Measurements from ENCODE around the gene TYMS.

The TYMS gene

DNA sequence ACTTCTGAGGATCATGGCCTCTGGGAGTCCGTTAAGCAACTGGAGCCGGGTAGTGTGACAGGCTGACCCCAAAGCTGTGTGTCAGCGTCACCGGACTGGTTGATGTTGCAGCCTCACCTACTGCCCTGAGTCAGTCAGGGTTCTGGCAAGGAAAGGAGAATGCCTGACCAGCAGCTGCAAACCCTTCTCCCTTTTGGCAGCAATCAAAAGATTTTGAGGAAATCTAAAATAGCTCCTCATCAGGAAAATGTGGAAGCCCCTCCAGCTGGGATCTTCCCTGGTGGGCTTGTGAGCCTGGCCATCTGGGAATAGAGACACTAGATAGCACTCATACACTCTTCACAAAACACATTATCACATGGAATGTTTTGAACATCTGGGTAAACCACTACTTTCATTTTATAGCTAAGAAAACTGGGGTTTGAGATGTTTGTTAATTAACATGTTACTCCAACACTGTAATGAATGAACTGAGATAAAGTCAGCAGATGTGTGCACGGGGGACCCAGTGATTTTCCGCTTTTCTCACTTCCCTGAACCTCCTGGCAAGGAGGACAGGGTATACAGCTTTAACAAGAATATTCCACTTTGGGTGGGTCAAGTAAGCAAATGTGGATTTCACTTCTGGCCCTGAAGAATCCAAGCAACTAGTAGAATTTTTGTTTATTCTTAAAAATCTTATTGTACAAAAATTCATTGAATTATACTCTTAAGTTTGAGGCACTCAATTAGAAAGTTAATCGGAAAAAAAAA is 36.0 kb upstream of the TYMS start:
- H3K4me1 ChIP-seq (ENCODE audit: control insufficient read depth, insufficient read depth, low read length) = no peaks in the 10 kb centered on the region
- no peaks in the 10 kb centered on the region for H3K9me3 ChIP-seq (ENCODE audit: control insufficient read depth in 2 of 2, low read length in 2 of 2)
- H3K4me3 ChIP-seq (ENCODE audit: low read length in 2 of 2) = no peak overlapping the region
- H3K27ac ChIP-seq (ENCODE audit: low read length) = no peak overlapping the region
- no peaks in the 10 kb centered on the region for H3K36me3 ChIP-seq (ENCODE audit: control insufficient read depth in 2 of 2, insufficient read depth in 2 of 2, low read length in 2 of 2)
- no peaks in the 10 kb centered on the region for H3K27me3 ChIP-seq (ENCODE audit: control insufficient read depth in 1 of 2, insufficient read depth in 2 of 2, low read length in 2 of 2)
- H3K9ac ChIP-seq (ENCODE audit: low read length in 2 of 2) = no peak overlapping the region

DNA sequence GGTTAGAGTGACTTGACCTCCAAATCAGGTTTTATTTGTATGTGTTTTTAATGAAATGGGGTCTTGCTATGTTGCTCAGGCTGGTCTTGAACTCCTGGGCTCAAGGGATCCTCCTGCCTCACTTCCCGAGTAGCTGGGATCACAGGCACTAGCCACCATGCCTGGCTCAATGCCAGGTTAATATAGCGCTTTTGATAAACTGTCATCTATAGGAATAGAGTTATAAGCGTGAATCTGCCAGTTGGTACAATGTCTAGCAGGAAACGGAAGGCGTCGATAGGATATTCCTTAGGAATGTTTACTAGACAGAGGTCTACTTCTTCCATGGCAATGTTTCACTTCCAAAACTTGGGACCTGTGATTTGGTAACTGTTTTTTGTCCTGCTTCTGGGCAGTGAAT is 35.2 kb upstream of the TYMS start:
- Histone ChIP-seq H3K27ac (ENCODE audit: low read length) (no peak overlapping the region), H3K27me3 (ENCODE audit: control insufficient read depth in 1 of 2, insufficient read depth in 2 of 2, low read length in 2 of 2) (no peaks in the 10 kb centered on the region), H3K4me3 (ENCODE audit: low read length in 2 of 2) (no peak overlapping the region), H3K9ac (ENCODE audit: low read length in 2 of 2) (no peak overlapping the region), H3K4me1 (ENCODE audit: control insufficient read depth, insufficient read depth, low read length) (no peaks in the 10 kb centered on the region), H3K9me3 (ENCODE audit: control insufficient read depth in 2 of 2, low read length in 2 of 2) (no peaks in the 10 kb centered on the region), H3K36me3 (ENCODE audit: control insufficient read depth in 2 of 2, insufficient read depth in 2 of 2, low read length in 2 of 2) (no peaks in the 10 kb centered on the region)

DNA sequence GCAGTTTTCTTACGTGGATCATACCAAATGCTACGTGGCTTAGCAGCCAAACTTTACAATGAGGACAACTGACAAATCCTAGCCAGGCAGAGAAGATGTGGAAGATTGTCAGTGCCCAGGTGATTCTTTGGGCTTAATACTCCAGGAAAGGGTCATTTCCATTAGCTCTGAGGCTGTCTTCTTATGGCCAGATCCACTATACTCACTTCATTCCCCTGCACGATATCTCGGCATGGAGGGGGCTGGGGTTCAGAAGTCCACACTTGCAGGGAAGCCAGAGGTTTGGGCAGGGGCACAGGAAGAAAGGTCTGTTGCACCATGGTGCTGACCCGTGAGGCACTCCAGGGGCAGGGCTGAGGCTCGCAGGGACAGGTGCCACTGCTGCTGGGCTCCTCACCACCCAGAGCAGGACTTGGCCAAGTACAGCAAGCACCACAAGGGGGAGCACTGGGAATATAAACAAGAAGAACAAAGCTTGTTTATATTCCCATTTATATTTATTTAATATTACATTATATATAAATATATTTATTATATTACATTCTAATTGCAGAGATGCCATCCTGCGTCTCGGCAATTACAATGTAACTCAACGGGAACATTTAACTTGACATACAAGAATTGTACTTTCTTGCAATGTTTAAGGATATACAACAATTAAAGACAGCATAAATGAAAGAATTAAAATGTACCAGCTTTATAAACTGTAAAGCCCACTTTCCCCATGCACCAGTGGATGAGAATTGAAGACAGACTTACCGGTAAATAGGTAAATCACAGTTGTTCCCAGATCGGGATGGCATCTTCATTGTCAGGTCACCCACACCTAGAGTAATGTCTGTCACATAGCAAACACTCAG is 33.5 kb upstream of the TYMS start:
- H3K4me3 ChIP-seq (ENCODE audit: low read length in 2 of 2) = no peak overlapping the region
- H3K36me3 ChIP-seq (ENCODE audit: control insufficient read depth in 2 of 2, insufficient read depth in 2 of 2, low read length in 2 of 2) = no peaks in the 10 kb centered on the region
- no peak overlapping the region for H3K9ac ChIP-seq (ENCODE audit: low read length in 2 of 2)
- H3K27ac ChIP-seq (ENCODE audit: low read length) = no peak overlapping the region
- H3K4me1 ChIP-seq (ENCODE audit: control insufficient read depth, insufficient read depth, low read length) = no peaks in the 10 kb centered on the region
- no peaks in the 10 kb centered on the region for H3K9me3 ChIP-seq (ENCODE audit: control insufficient read depth in 2 of 2, low read length in 2 of 2)
- no peaks in the 10 kb centered on the region for H3K27me3 ChIP-seq (ENCODE audit: control insufficient read depth in 1 of 2, insufficient read depth in 2 of 2, low read length in 2 of 2)

DNA sequence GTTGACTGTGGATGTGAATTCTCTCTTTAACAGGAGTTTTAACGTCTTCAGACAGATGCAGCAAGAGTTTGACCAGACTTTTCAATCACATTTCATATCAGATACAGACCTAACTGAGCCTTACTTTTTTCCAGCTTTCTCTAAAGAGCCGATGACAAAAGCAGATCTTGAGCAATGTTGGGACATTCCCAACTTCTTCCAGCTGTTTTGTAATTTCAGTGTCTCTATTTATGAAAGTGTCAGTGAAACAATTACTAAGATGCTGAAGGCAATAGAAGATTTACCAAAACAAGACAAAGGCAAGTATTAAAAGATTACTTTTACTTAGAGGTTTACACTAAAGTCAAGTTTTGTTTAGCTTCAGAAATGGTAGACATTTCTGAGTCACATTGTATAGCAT is 30.2 kb upstream of the TYMS start:
- Histone ChIP-seq H3K9me3 (ENCODE audit: control insufficient read depth in 2 of 2, low read length in 2 of 2) (no peaks in the 10 kb centered on the region), H3K27ac (ENCODE audit: low read length) (no peak overlapping the region), H3K9ac (ENCODE audit: low read length in 2 of 2) (no peak overlapping the region), H3K4me3 (ENCODE audit: low read length in 2 of 2) (no peak overlapping the region), H3K27me3 (ENCODE audit: control insufficient read depth in 1 of 2, insufficient read depth in 2 of 2, low read length in 2 of 2) (no peaks in the 10 kb centered on the region), H3K36me3 (ENCODE audit: control insufficient read depth in 2 of 2, insufficient read depth in 2 of 2, low read length in 2 of 2) (no peaks in the 10 kb centered on the region), H3K4me1 (ENCODE audit: control insufficient read depth, insufficient read depth, low read length) (no peaks in the 10 kb centered on the region)

DNA sequence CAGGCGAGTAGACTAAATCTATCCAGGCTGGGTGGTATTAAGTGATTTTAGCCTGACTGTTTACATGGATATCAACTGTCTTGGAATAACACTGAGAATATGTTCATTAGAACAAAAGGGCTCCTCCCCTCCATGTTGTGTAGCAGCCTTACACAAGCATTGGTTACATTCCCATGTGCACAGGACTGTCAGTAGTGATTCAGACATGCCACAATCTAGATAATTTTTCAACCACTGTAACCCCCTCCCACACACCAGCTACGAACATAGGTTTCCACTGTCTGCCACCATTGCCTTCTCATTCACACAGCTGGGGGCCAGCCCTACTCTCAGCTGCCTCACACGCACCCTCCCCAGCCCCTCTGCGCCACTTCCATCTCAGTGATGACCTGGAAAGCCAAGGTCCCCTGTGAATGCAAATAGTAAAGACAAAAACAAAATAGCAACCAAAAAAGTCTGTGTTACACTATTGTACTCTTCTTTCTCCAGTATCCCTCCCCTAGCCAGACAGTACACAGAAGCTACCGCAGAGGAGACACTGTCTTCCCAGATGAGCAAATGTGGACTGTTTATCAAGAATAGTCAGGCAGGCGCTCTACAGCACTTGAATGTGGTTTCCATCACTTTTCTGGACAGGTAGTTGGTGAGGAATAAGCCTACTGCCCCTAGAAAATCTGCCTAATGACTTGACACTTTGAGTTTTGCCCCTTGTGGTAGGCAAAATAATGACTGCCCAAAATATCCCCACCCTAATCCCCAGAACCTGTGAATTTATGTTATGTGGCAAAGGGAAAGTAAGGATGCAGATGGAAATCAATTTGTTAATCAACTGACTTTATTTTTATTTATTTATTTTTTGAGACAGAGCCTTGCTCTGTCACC is 27.9 kb upstream of the TYMS start:
- no peaks in the 10 kb centered on the region for H3K36me3 ChIP-seq (ENCODE audit: control insufficient read depth in 2 of 2, insufficient read depth in 2 of 2, low read length in 2 of 2)
- no peak overlapping the region for H3K4me3 ChIP-seq (ENCODE audit: low read length in 2 of 2)
- H3K27ac ChIP-seq (ENCODE audit: low read length) = no peak overlapping the region

DNA sequence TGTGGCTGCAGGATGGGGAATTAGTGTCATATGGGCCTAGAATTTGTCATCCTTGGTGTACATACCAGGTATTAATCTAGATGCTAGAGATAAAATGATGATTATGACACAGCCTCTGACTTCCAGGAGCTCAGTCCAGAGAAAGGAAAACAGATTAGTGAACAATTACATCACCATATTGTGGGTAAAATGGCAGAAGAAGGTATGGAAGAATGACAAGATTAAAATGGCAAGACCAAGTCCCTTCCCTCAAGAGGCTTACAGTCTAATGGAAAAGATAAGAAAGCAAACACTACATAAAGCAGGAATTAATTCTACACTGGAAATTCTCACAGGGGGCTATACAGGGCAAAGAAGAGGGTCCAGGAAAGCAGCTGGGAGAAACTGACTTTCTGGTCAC is 25.9 kb upstream of the TYMS start:
- H3K27ac ChIP-seq (ENCODE audit: low read length) = no peak overlapping the region

More for the DNA sequence above, 27.9 kb upstream of the TYMS start:
- no peaks in the 10 kb centered on the region for H3K4me1 ChIP-seq (ENCODE audit: control insufficient read depth, insufficient read depth, low read length)
- H3K9ac ChIP-seq (ENCODE audit: low read length in 2 of 2) = no peak overlapping the region
- H3K9me3 ChIP-seq (ENCODE audit: control insufficient read depth in 2 of 2, low read length in 2 of 2) = no peaks in the 10 kb centered on the region
- no peaks in the 10 kb centered on the region for H3K27me3 ChIP-seq (ENCODE audit: control insufficient read depth in 1 of 2, insufficient read depth in 2 of 2, low read length in 2 of 2)

DNA sequence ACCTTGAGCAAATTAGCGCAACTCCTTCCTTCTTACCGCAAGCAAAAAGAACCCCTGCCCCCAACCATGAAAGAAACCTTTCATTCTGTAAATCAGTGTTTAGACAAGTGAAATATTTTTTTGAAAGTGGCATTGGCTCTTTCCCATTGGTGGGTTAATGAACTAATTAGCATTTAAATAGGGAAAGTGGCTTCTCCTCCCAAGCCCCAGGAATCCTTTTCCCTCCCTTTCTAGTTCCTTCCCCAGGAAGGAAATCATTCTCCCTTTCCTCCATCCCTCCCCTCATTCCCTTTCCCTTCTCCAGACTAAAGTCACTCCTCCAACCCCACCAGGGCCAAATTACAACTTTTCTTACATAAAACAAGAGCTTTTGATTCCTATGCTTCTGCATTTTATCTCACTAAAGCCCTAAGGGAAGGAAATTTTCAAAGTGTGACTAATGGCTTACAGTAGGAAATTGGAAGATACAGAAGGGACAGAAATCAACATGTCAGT is 22.9 kb upstream of the TYMS start:
- Histone ChIP-seq H3K9me3 (ENCODE audit: control insufficient read depth in 2 of 2, low read length in 2 of 2) (no peaks in the 10 kb centered on the region), H3K27ac (ENCODE audit: low read length) (no peak overlapping the region), H3K36me3 (ENCODE audit: control insufficient read depth in 2 of 2, insufficient read depth in 2 of 2, low read length in 2 of 2) (no peaks in the 10 kb centered on the region), H3K4me3 (ENCODE audit: low read length in 2 of 2) (no peak overlapping the region), H3K27me3 (ENCODE audit: control insufficient read depth in 1 of 2, insufficient read depth in 2 of 2, low read length in 2 of 2) (no peaks in the 10 kb centered on the region), H3K9ac (ENCODE audit: low read length in 2 of 2) (no peak overlapping the region), H3K4me1 (ENCODE audit: control insufficient read depth, insufficient read depth, low read length) (no peaks in the 10 kb centered on the region)

More for the DNA sequence above, 25.9 kb upstream of the TYMS start:
- no peaks in the 10 kb centered on the region for H3K36me3 ChIP-seq (ENCODE audit: control insufficient read depth in 2 of 2, insufficient read depth in 2 of 2, low read length in 2 of 2)
- no peaks in the 10 kb centered on the region for H3K27me3 ChIP-seq (ENCODE audit: control insufficient read depth in 1 of 2, insufficient read depth in 2 of 2, low read length in 2 of 2)
- H3K9ac ChIP-seq (ENCODE audit: low read length in 2 of 2) = no peak overlapping the region
- no peaks in the 10 kb centered on the region for H3K4me1 ChIP-seq (ENCODE audit: control insufficient read depth, insufficient read depth, low read length)
- H3K4me3 ChIP-seq (ENCODE audit: low read length in 2 of 2) = no peak overlapping the region
- H3K9me3 ChIP-seq (ENCODE audit: control insufficient read depth in 2 of 2, low read length in 2 of 2) = no peaks in the 10 kb centered on the region

DNA sequence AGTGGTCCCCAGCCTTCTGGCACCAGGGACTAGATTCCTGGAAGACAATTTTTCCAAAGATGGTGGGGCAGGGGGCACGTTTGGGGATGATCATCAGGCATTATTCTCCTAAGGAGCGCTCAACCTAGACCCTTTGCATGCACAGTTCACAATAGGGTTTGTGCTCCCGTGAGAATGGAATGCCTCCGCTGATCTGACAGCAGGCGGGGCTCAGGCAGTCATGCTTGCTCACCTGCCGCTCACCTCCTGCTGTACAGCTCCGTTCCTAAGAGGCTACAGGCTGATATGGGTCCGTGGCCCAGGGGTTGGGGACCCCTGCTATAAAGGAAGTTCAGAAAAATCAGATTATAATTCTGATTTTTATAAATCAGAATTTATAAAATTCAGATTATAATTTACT is 22.3 kb upstream of the TYMS start:
- H3K27ac ChIP-seq (ENCODE audit: low read length) = no peak overlapping the region
- H3K27me3 ChIP-seq (ENCODE audit: control insufficient read depth in 1 of 2, insufficient read depth in 2 of 2, low read length in 2 of 2) = no peaks in the 10 kb centered on the region
- H3K4me3 ChIP-seq (ENCODE audit: low read length in 2 of 2) = no peak overlapping the region
- no peaks in the 10 kb centered on the region for H3K36me3 ChIP-seq (ENCODE audit: control insufficient read depth in 2 of 2, insufficient read depth in 2 of 2, low read length in 2 of 2)
- no peak overlapping the region for H3K9ac ChIP-seq (ENCODE audit: low read length in 2 of 2)
- no peaks in the 10 kb centered on the region for H3K9me3 ChIP-seq (ENCODE audit: control insufficient read depth in 2 of 2, low read length in 2 of 2)
- no peaks in the 10 kb centered on the region for H3K4me1 ChIP-seq (ENCODE audit: control insufficient read depth, insufficient read depth, low read length)

DNA sequence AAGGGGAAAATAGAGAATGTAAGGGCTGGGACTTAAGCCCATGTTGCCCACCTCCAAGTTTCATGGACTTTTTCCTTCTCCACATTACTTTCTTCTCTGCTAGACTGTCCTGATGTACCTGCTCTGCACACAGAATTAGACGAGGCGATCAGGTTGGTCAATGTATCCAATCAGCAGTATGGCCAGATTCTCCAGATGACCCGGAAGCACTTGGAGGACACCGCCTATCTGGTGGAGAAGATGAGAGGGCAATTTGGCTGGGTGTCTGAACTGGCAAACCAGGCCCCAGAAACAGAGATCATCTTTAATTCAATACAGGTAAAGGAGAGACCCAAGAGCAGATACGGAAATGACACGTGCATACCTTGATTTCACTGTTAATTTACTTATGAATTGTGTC is 16.2 kb upstream of the TYMS start:
- Histone ChIP-seq H3K27me3 (ENCODE audit: control insufficient read depth in 1 of 2, insufficient read depth in 2 of 2, low read length in 2 of 2) (no peaks in the 10 kb centered on the region), H3K36me3 (ENCODE audit: control insufficient read depth in 2 of 2, insufficient read depth in 2 of 2, low read length in 2 of 2) (no peaks in the 10 kb centered on the region), H3K9me3 (ENCODE audit: control insufficient read depth in 2 of 2, low read length in 2 of 2) (no peaks in the 10 kb centered on the region), H3K9ac (ENCODE audit: low read length in 2 of 2) (no peak overlapping the region), H3K4me1 (ENCODE audit: control insufficient read depth, insufficient read depth, low read length) (no peaks in the 10 kb centered on the region), H3K4me3 (ENCODE audit: low read length in 2 of 2) (no peak overlapping the region), H3K27ac (ENCODE audit: low read length) (no peak overlapping the region)

DNA sequence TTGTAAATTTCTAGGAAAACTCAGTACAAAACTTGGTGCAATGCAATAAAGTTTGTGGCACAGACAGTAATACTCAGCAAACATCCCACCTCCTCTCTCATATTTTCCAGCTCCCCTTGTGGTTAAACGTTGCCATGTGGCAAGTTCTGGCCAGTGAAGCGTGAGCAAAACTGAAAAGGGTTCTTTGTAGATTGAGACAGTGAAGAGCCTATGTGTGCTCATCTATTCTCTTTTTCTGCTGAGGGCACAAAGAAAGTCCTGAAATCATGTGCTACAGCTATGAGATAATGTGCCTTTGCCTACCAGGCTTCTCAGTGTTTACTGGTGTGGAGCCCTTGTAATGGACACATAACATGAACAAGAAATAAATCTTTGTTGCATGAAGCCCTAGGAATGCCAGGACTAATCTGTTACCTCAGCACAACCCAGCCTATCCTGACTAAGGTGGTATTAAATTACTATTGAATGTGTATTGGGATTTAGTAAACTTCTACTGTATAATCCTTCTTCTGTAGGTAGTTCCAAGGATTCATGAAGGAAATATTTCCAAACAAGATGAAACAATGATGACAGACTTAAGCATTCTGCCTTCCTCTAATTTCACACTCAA is 13.0 kb upstream of the TYMS start:
- H3K4me3 ChIP-seq (ENCODE audit: low read length in 2 of 2) = no peak overlapping the region
- no peaks in the 10 kb centered on the region for H3K4me1 ChIP-seq (ENCODE audit: control insufficient read depth, insufficient read depth, low read length)
- H3K36me3 ChIP-seq (ENCODE audit: control insufficient read depth in 2 of 2, insufficient read depth in 2 of 2, low read length in 2 of 2) = no peaks in the 10 kb centered on the region
- H3K27me3 ChIP-seq (ENCODE audit: control insufficient read depth in 1 of 2, insufficient read depth in 2 of 2, low read length in 2 of 2) = no peaks in the 10 kb centered on the region
- H3K27ac ChIP-seq (ENCODE audit: low read length) = no peak overlapping the region
- H3K9me3 ChIP-seq (ENCODE audit: control insufficient read depth in 2 of 2, low read length in 2 of 2) = no peaks in the 10 kb centered on the region
- no peak overlapping the region for H3K9ac ChIP-seq (ENCODE audit: low read length in 2 of 2)
